Measurements from ENCODE around the gene HMGN4.

DNA sequence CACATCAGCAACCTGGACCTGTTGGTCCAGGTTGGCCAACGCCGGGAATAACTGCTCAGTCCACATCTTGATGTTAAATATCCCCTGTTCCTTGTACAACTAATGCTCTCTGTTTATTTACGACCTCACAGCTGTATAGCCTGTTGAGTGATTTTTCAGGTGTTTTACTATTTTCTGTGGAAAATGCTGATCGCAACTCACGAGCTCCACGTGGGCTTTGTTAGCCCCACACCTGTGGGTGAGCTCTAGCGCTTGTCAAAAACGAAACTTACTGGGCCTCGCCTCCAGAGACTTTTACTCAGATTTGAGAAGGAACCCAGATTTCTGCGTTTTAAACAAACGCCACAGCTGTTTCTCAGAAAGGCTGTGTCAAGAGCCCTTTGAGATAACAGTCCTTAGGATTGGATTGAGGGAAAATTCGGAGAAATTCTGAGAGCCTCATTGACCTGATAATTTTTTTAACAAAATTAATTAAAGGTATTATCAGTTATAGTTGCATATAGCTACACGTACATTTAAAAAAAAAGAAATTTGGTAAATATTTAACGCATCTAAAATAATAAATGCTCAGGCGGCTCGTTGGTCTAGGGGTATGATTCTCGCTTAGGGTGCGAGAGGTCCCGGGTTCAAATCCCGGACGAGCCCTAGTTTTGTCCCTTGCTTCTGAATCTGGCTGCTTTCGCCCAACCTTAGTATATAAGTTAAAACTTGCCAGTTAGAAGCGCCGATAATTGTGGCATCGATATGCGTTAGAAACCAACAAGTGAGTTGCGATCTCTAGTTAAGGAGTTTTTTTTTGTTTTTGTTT lies 16.7 kb downstream of the HMGN4 start:
- no peak for TF ChIP-seq POLR2AphosphoS5 (IDR thresholded peaks at IDR 0.05)
- TF ChIP-seq, protein P1, sequence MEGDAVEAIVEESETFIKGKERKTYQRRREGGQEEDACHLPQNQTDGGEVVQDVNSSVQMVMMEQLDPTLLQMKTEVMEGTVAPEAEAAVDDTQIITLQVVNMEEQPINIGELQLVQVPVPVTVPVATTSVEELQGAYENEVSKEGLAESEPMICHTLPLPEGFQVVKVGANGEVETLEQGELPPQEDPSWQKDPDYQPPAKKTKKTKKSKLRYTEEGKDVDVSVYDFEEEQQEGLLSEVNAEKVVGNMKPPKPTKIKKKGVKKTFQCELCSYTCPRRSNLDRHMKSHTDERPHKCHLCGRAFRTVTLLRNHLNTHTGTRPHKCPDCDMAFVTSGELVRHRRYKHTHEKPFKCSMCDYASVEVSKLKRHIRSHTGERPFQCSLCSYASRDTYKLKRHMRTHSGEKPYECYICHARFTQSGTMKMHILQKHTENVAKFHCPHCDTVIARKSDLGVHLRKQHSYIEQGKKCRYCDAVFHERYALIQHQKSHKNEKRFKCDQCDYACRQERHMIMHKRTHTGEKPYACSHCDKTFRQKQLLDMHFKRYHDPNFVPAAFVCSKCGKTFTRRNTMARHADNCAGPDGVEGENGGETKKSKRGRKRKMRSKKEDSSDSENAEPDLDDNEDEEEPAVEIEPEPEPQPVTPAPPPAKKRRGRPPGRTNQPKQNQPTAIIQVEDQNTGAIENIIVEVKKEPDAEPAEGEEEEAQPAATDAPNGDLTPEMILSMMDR (IDR thresholded peaks at IDR 0.05): no peak

All from prostate gland (tissue), 2 donors.